ENCODE results near the gene PPME1.

Gene PPME1

GRCh38 chr11:74179234-74180052, 8.4 kb downstream of the PPME1 start:
- no peak for DNase-seq (ENCODE audit: extremely low read depth, low read depth)
- no peak for TF ChIP-seq CTCF (IDR thresholded peaks at IDR 0.05; ENCODE audit: low read depth, low read length)

- no peak for DNase-seq (ENCODE audit: extremely low read depth, low read depth)
- TF ChIP-seq CTCF (IDR thresholded peaks at IDR 0.05; ENCODE audit: low read depth, low read length) = no peak
Measured at GRCh38 chr11:74182635-74183034, 11.5 kb downstream of the PPME1 start.

GRCh38 chr11:74185285-74185684, 14.2 kb downstream of the PPME1 start:
- no peak for TF ChIP-seq CTCF (IDR thresholded peaks at IDR 0.05; ENCODE audit: low read depth, low read length)
- DNase-seq (ENCODE audit: extremely low read depth, low read depth) = no peak

GRCh38 chr11:74185695-74186094, 14.6 kb downstream of the PPME1 start:
- TF ChIP-seq CTCF (IDR thresholded peaks at IDR 0.05; ENCODE audit: low read depth, low read length) = no peak
- DNase-seq (ENCODE audit: extremely low read depth, low read depth) = no peak

- no peak for TF ChIP-seq CTCF (IDR thresholded peaks at IDR 0.05; ENCODE audit: low read depth, low read length)
- DNase-seq (ENCODE audit: extremely low read depth, low read depth) = no peak
Measured at GRCh38 chr11:74195828-74196227, 24.7 kb downstream of the PPME1 start.

GRCh38 chr11:74196781-74197486, 25.8 kb downstream of the PPME1 start:
- DNase-seq (ENCODE audit: extremely low read depth, low read depth) = no peak
- TF ChIP-seq CTCF (IDR thresholded peaks at IDR 0.05; ENCODE audit: low read depth, low read length) = no peak

GRCh38 chr11:74203966-74204365, 32.9 kb downstream of the PPME1 start:
- no peak for TF ChIP-seq CTCF (IDR thresholded peaks at IDR 0.05; ENCODE audit: low read depth, low read length)

More at GRCh38 chr11:74203966-74204365, 32.9 kb downstream of the PPME1 start:
- no peak for DNase-seq (ENCODE audit: extremely low read depth, low read depth)
